ENCODE results near the gene KIR3DL2. TPM values are rescaled to one million over a fixed set of nuclear protein-coding genes. Genes with fewer than 3 reads are reported as not detected.

KIR3DL2 gene
- total RNA-seq, 1 experiment from 2014 or later, result not detected

DNA sequence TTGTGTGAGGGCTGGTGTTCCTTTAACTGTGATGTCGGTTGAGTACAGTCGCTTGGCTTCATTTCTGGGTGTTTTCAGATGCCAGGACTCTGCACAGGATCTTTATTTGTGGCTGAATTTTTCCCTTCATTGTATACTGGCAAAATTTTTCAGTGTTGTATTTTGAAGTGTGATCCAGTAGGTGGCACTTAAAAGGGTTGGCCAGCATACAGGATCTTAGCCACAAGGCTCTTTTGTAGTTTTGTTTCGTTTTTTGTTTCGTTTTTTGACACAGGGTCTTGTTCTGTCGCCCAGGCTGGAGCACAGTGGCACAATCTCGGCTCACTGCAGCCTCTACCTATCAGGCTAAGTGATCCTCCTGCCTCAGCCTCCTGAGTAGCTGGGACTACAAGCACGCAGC is 32.5 kb downstream of the KIR3DL2 start:
- no peaks in the 10 kb centered on the region for H3K9me3 Mint-ChIP-seq (ENCODE audit: unreplicated experiment)
- intact Hi-C loops (cut with micrococcal nuclease; ENCODE audit: unreplicated experiment), result no loop called here
- H3K27ac Mint-ChIP-seq (ENCODE audit: unreplicated experiment), result no peak overlapping the region
- ChIA-PET CTCF (no interaction called here), POLR2A (no interaction called here)
- H3K27me3 Mint-ChIP-seq (ENCODE audit: insufficient read depth, unreplicated experiment), result peaks cover 16% of the 10 kb centered on the region
- H3K9me3 ChIP-seq, result no peaks in the 10 kb centered on the region
- BruUV-seq (replicated peaks), result no TSS peak
- H3K4me3 ChIP-seq (ENCODE audit: low read depth, low read length), result no peak overlapping the region
- H3K4me3 Mint-ChIP-seq (ENCODE audit: unreplicated experiment), result no peak overlapping the region
- H3K4me1 ChIP-seq, result no peaks in the 10 kb centered on the region
- no peak for DNase-seq
- no peaks in the 10 kb centered on the region for H3K4me1 Mint-ChIP-seq (ENCODE audit: low read depth, unreplicated experiment)
- H3K36me3 Mint-ChIP-seq (ENCODE audit: insufficient read depth, unreplicated experiment), result no peaks in the 10 kb centered on the region
- H3K27me3 ChIP-seq (replicated peaks; ENCODE audit: control insufficient read depth, insufficient read depth, low read length), result no peaks in the 10 kb centered on the region
- TF ChIP-seq, protein P1, sequence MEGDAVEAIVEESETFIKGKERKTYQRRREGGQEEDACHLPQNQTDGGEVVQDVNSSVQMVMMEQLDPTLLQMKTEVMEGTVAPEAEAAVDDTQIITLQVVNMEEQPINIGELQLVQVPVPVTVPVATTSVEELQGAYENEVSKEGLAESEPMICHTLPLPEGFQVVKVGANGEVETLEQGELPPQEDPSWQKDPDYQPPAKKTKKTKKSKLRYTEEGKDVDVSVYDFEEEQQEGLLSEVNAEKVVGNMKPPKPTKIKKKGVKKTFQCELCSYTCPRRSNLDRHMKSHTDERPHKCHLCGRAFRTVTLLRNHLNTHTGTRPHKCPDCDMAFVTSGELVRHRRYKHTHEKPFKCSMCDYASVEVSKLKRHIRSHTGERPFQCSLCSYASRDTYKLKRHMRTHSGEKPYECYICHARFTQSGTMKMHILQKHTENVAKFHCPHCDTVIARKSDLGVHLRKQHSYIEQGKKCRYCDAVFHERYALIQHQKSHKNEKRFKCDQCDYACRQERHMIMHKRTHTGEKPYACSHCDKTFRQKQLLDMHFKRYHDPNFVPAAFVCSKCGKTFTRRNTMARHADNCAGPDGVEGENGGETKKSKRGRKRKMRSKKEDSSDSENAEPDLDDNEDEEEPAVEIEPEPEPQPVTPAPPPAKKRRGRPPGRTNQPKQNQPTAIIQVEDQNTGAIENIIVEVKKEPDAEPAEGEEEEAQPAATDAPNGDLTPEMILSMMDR (IDR thresholded peaks at IDR 0.05; ENCODE audit: insufficient read depth in 1 of 2, low read depth in 1 of 2, low read length in 1 of 2, severe bottlenecking in 1 of 2, unreplicated experiment in 1 of 2), result peak in 1 of 2 experiments; percentile 24
- no peaks in the 10 kb centered on the region for H3K36me3 ChIP-seq (ENCODE audit: control insufficient read depth, insufficient read depth, low read length)

DNA sequence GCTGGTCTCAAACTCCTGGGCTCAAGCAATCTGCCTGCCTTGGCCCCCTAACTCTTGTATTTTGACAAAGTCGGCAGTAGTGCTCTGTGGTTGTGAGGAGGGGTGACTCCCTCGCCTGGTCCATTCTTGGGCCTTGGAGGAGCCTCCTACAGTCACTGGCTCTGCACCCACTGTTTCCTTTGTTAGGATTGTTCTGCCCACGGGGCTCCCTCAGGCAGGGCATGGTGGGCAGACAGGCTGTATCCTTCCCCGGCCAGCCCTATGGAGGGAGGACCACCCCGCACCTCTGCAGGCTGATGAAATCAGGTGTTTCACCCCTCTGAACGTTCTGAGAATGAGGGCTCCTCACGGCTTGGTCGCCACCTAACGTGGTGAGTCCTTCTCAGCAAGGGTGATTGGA is 33.0 kb downstream of the KIR3DL2 start:
- Histone ChIP-seq H3K4me1 (no peaks in the 10 kb centered on the region), H3K27me3 (replicated peaks; ENCODE audit: control insufficient read depth, insufficient read depth, low read length) (no peaks in the 10 kb centered on the region), H3K9me3 (no peaks in the 10 kb centered on the region), H3K4me3 (ENCODE audit: low read depth, low read length) (no peak overlapping the region), H3K36me3 (ENCODE audit: control insufficient read depth, insufficient read depth, low read length) (no peaks in the 10 kb centered on the region)
- no peak overlapping the region for H3K27ac Mint-ChIP-seq (ENCODE audit: unreplicated experiment)
- no peaks in the 10 kb centered on the region for H3K9me3 Mint-ChIP-seq (ENCODE audit: unreplicated experiment)
- BruUV-seq (replicated peaks), result no TSS peak
- TF ChIP-seq, protein P1 (IDR thresholded peaks at IDR 0.05; ENCODE audit: insufficient read depth in 1 of 2, low read depth in 1 of 2, low read length in 1 of 2, severe bottlenecking in 1 of 2, unreplicated experiment in 1 of 2), result no peak
- DNase-seq, result no peak
- no peaks in the 10 kb centered on the region for H3K4me1 Mint-ChIP-seq (ENCODE audit: low read depth, unreplicated experiment)
- no peaks in the 10 kb centered on the region for H3K36me3 Mint-ChIP-seq (ENCODE audit: insufficient read depth, unreplicated experiment)
- ChIA-PET CTCF (no interaction called here), POLR2A (no interaction called here)
- peaks cover 14% of the 10 kb centered on the region for H3K27me3 Mint-ChIP-seq (ENCODE audit: insufficient read depth, unreplicated experiment)
- intact Hi-C loops (cut with micrococcal nuclease; ENCODE audit: unreplicated experiment), result no loop called here
- no peak overlapping the region for H3K4me3 Mint-ChIP-seq (ENCODE audit: unreplicated experiment)

DNA sequence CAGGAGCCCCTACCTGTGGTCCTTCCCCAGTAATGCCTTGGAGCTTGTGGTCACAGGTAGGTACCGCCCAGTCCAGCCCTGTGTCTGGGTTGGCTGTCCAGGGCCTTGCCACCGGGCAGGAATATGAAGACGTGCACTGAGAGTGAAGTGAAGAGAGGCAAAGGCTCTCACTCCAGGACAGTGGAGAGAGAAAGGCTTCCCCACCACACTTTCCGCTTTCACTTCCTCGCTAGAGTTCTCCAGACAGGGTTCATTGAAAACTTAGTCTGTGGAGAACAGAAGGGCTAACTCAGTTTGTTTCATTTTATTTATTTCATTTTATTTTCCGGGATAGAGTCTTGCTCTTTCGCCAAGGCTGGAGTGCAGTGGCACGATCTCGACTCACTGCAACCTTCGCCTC is 38.0 kb downstream of the KIR3DL2 start:
- Histone ChIP-seq H3K9me3 (no peaks in the 10 kb centered on the region), H3K36me3 (ENCODE audit: control insufficient read depth, insufficient read depth, low read length) (no peaks in the 10 kb centered on the region), H3K4me1 (peaks cover 8% of the 10 kb centered on the region), H3K4me3 (ENCODE audit: low read depth, low read length) (no peak overlapping the region), H3K27me3 (replicated peaks; ENCODE audit: control insufficient read depth, insufficient read depth, low read length) (no peaks in the 10 kb centered on the region)
- peaks cover 2% of the 10 kb centered on the region for H3K36me3 Mint-ChIP-seq (ENCODE audit: insufficient read depth, unreplicated experiment)
- no peak for DNase-seq
- POLR2A ChIA-PET, result no interaction called here
- CTCF ChIA-PET, result no interaction called here
- no peak overlapping the region for H3K27ac Mint-ChIP-seq (ENCODE audit: unreplicated experiment)
- H3K9me3 Mint-ChIP-seq (ENCODE audit: unreplicated experiment), result peaks cover 9% of the 10 kb centered on the region
- TF ChIP-seq, protein P1 (IDR thresholded peaks at IDR 0.05; ENCODE audit: insufficient read depth in 1 of 2, low read depth in 1 of 2, low read length in 1 of 2, severe bottlenecking in 1 of 2, unreplicated experiment in 1 of 2), result no peak
- H3K4me1 Mint-ChIP-seq (ENCODE audit: low read depth, unreplicated experiment), result no peaks in the 10 kb centered on the region
- intact Hi-C loops (cut with micrococcal nuclease; ENCODE audit: unreplicated experiment), result no loop called here
- BruUV-seq (replicated peaks), result no TSS peak
- no peaks in the 10 kb centered on the region for H3K27me3 Mint-ChIP-seq (ENCODE audit: insufficient read depth, unreplicated experiment)
- H3K4me3 Mint-ChIP-seq (ENCODE audit: unreplicated experiment), result no peak overlapping the region
